ENCODE measurements around the gene FGG.
"Not testable (repeated sequence)": the region's sequence is repeated elsewhere in the genome, so short reads cannot be mapped to it uniquely, and the experiment has no call there.

FGG gene

DNA sequence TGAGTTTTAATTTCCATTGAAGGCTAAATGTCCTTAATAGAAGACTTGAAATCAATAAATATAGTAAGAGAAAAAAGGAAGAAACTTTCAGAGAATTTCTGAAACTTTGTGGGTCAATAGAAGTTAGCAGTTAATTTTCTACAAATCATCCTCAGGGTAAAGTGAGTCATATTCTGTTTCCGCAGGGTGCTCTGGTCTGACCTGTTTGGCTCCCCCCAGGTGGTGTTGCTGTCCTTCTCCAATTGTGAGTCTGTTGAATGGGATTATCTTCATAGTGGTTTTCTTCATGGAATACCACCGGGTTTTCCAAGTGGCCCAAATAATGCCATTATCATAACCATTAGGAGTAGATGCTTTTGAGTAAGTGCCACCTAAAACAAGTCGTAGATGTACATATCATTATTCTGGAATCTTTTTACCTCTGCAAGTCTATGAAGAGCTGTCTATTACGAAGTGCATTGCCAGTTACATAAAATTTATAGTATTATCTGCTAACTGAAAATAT is 7.7 kb downstream of the FGG start:
- in situ Hi-C loops (cut with MboI; ENCODE audit: low sequenced_read_pairs): no loop called here
- no peak for DNase-seq (ENCODE audit: low spot score in 2 of 2)
- no peaks in the 10 kb centered on the region for H3K36me3 ChIP-seq (replicated peaks)
- no peaks in the 10 kb centered on the region; the same call in 1 of the 2 replicates for H3K27me3 ChIP-seq (ENCODE audit: low read depth)
- H3K9me3 ChIP-seq: no peaks in the 10 kb centered on the region
- no peaks in the 10 kb centered on the region for H3K4me1 ChIP-seq
- no peak overlapping the region for H3K4me3 ChIP-seq

DNA sequence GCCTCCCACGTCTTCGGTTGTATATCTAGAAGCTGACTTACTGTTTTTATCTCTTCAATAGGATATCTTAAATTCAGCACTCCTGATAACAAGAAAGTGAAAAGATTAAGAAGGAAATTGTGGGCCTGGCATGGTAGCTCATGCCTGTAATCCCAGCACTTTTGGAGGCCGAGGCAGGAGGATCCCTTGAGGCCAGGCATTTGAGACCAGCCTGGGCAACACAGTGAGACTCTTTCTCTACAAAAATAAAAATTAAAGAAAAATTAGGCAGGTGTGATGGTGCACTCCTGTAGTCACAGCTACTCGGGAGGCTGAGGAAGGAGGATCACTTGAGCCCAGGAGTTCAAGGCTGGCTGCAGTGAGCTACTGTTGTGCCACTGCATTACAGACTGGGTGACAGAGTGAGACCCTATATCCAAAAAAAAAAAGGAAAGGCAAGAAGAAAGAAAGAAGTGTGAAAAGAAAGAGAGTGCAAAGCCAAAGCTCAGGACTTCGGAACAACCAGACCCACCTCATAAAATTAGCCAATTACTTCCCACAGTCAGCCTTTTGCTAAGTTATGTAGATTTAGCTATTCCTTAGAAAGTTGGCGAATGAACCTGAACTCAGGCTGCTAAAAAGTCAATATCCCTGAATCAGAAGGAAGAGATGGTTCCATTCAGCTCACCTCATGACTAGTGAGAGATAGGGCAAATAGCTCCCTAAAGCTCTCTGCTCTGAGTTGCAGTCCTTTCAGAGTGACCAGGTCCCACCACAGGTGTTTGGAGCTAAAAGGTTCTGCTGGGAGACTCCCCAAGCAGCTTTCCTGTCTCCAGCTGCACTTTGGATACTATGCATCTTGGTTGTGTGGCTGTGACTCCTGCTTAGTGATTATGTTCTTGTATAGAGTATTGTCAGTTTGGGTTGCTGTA is 9.2 kb downstream of the FGG start:
- H3K36me3 ChIP-seq (replicated peaks): no peaks in the 10 kb centered on the region
- DNase-seq (ENCODE audit: low spot score in 2 of 2): no peak
- no peaks in the 10 kb centered on the region for H3K4me1 ChIP-seq
- H3K9me3 ChIP-seq: no peaks in the 10 kb centered on the region
- H3K4me3 ChIP-seq: no peak overlapping the region
- in situ Hi-C loops (cut with MboI; ENCODE audit: low sequenced_read_pairs): no loop called here
- H3K27me3 ChIP-seq (ENCODE audit: low read depth): no peaks in the 10 kb centered on the region; the same call in 1 of the 2 replicates

DNA sequence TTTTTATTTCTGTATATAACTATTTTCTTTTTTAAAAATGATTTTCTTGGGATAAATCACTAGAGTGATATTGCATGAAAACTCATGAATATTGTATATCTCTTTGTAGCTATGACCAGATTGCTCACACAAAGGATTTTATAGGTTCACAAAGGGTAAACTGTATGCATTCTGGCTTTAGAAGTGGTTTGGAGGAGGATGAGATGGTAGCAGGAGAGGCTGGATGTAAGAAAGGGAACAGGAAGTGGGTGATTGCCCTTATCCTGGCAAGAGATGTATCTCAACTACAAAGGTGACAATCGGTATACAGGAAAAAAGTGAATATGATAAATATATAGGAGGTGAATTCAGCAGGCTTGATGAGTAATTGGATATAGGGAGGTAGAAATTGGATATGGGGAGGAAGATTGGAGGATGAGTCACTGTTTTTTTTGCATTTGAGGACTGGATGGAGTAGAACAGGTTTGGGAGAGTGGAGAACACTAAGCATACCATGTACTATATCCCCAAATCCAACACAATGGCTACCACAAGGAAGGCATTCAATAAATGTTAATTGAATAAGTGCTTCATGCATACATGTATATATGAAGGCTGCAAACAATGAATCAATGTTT is 9.9 kb downstream of the FGG start:
- in situ Hi-C loops (cut with MboI; ENCODE audit: low sequenced_read_pairs): no loop called here
- no peak for DNase-seq (ENCODE audit: low spot score in 2 of 2)
- Histone ChIP-seq H3K36me3 (replicated peaks) (no peaks in the 10 kb centered on the region), H3K27me3 (ENCODE audit: low read depth) (no peaks in the 10 kb centered on the region; the same call in 1 of the 2 replicates), H3K4me3 (no peak overlapping the region), H3K4me1 (no peaks in the 10 kb centered on the region), H3K9me3 (no peaks in the 10 kb centered on the region)

DNA sequence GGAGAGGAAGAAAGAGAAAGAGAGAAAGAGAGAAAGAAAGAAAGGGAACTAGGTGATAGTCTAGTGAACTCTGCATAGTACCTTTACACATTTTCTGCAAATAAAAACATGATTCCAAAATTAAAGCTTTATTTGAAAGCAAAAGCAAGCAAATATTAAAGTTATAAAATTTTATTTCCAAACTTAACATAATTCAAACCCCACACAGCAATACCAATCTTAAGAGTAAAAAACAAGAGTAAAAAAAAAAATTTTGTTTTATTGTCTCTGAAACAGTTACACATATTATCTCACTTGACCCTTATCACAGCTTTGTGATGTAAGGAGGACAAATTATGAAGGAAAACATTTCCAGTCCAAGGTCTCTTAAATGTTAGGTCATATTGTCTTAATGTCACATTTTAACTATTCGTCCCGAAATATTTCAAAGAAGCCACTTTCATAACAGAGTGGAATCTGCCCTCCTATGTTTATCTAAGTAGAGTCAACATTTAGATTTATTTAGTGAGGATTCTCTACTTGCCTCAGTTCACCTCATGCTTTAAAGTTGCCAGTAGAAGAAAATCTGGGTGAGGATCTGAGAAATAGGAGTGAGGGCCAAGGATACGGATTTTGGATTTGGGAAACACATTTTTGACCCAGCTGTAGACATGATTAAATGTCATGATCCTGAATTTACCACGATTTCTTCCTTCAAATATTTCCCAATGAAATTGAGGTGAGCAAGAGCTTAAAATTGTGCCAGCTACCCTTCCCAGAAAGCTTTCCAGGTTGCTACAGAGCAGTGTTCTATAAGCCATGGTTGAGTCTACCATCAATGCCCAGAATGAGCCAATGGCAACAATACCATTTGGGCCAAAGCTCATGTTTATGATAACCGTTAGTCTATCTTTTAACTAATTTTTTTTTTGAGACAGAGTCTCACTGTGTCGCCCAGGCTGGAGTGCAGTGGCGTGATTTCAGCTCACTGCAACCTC is 14.4 kb downstream of the FGG start:
- H3K9me3 ChIP-seq: no peaks in the 10 kb centered on the region
- H3K4me1 ChIP-seq: no peaks in the 10 kb centered on the region
- DNase-seq (ENCODE audit: low spot score in 2 of 2): no peak
- no peaks in the 10 kb centered on the region for H3K36me3 ChIP-seq (replicated peaks)
- H3K4me3 ChIP-seq: no peak overlapping the region
- no peaks in the 10 kb centered on the region; the same call in 1 of the 2 replicates for H3K27me3 ChIP-seq (ENCODE audit: low read depth)
- in situ Hi-C loops (cut with MboI; ENCODE audit: low sequenced_read_pairs): no loop called here

DNA sequence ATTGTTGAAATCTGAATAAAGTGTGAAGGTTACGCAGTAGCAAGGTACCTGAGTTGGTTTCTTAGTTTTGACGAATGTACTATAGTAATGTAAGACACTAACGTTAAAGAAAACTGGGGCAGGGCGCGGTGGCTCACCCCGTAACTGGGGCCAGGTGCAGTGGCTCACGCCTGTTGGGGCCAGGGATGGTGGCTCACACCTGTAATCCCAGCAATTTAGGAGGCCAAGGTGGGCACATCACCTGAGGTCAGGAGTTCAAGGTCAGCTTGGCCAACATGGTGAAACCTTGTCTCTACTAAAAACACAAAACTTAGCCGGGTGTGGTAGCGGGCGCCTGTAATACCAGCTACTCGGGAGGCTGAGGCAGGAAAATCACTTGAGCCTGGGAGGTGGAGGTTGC is 15.2 kb downstream of the FGG start:
- H3K27me3 ChIP-seq (ENCODE audit: low read depth); H3K4me1 ChIP-seq; H3K4me3 ChIP-seq; DNase-seq (ENCODE audit: low spot score in 2 of 2); H3K9me3 ChIP-seq; H3K36me3 ChIP-seq (replicated peaks); in situ Hi-C loops (cut with MboI; ENCODE audit: low sequenced_read_pairs): not testable (repeated sequence)

DNA sequence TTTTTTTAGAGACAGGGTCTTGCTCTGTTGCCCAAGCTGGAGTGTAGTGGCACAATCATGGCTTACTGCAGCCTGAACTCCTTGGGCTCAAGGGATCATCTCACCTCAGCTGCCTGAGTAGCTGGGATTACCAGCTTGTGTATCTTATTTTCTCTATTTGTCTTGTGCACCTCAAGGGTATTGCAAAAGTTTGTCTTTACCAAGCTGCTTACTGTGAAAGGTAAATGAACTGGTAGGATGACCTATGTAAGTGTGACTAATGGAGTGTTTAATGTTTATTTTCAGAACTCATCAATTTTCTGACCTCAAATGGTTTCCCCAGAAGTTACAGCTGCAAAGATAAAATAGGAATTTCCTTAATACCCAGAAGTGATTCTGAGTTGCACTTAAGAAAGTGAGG is 16.6 kb downstream of the FGG start:
- in situ Hi-C loops (cut with MboI; ENCODE audit: low sequenced_read_pairs): no loop called here
- no peaks in the 10 kb centered on the region for H3K9me3 ChIP-seq
- H3K4me1 ChIP-seq: no peaks in the 10 kb centered on the region
- no peaks in the 10 kb centered on the region for H3K36me3 ChIP-seq (replicated peaks)
- no peak overlapping the region for H3K4me3 ChIP-seq
- no peak for DNase-seq (ENCODE audit: low spot score in 2 of 2)
- H3K27me3 ChIP-seq (ENCODE audit: low read depth): no peaks in the 10 kb centered on the region; the same call in 1 of the 2 replicates

DNA sequence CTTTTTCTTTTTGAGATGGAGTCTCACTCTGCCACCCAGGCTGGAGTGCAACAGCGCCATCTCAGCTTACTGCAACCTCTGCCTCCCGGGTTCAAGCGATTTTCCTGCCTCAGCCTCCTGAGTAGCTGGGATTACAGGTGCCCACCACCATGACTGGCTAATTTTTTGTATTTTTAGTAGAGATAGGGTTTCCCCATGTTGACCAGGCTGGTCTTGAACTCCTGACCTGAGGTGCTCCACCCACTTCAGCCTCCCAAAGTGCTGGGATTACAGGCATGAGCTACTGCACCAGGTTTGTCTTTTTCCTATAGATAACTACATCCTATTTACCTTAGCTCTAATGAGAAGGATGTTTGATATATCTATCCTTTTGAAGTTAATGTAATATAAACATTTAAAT is 18.1 kb downstream of the FGG start:
- in situ Hi-C loops (cut with MboI; ENCODE audit: low sequenced_read_pairs); H3K4me1 ChIP-seq; H3K9me3 ChIP-seq; H3K27me3 ChIP-seq (ENCODE audit: low read depth); H3K4me3 ChIP-seq; DNase-seq (ENCODE audit: low spot score in 2 of 2); H3K36me3 ChIP-seq (replicated peaks): not testable (repeated sequence)

DNA sequence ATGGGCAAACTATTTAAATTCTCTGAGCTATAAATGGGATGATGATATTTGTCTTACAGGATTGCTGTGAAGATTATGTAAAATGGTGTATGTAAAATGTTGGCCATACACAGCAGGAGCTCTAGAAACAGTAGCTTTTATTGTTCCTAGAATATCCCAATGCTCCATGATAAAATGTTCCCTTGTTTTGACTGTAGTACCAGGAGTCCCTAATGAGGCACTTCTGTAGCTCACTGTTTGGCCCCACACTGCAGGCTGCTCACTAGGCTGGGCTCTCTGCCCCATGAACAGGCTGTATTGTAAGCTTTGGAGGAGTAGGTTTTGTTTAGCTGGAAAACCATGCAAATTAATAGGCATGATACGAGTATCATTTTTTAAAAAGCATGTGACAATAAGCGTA is 18.6 kb downstream of the FGG start:
- H3K4me1 ChIP-seq: no peaks in the 10 kb centered on the region
- no peaks in the 10 kb centered on the region; the same call in 1 of the 2 replicates for H3K27me3 ChIP-seq (ENCODE audit: low read depth)
- no peaks in the 10 kb centered on the region for H3K36me3 ChIP-seq (replicated peaks)
- no peaks in the 10 kb centered on the region for H3K9me3 ChIP-seq
- DNase-seq (ENCODE audit: low spot score in 2 of 2): no peak
- H3K4me3 ChIP-seq: no peak overlapping the region
- in situ Hi-C loops (cut with MboI; ENCODE audit: low sequenced_read_pairs): no loop called here

DNA sequence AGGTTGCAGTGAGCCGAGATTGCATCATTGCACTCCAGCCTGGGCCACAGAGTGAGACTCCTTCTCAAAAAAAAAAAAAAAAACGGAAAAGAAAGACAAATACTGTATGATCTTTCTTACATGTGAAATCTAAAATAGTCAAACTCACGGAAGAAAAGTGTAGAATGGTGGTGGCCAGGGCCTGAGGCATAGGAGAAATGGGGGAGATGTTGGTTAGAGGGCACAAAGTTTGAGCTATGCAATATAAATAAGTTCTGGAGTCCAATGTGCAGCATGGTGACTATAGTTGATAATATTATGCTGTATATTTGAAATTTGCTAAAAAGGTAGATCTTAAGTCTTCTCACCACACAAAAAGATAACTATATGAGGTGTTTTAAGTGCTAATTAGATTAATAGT is 20.6 kb downstream of the FGG start:
- H3K9me3 ChIP-seq: no peaks in the 10 kb centered on the region
- H3K4me1 ChIP-seq: no peaks in the 10 kb centered on the region
- H3K36me3 ChIP-seq (replicated peaks): no peaks in the 10 kb centered on the region
- H3K4me3 ChIP-seq: no peak overlapping the region
- no peak for DNase-seq (ENCODE audit: low spot score in 2 of 2)
- H3K27me3 ChIP-seq (ENCODE audit: low read depth): no peaks in the 10 kb centered on the region; the same call in 1 of the 2 replicates
- in situ Hi-C loops (cut with MboI; ENCODE audit: low sequenced_read_pairs): no loop called here

DNA sequence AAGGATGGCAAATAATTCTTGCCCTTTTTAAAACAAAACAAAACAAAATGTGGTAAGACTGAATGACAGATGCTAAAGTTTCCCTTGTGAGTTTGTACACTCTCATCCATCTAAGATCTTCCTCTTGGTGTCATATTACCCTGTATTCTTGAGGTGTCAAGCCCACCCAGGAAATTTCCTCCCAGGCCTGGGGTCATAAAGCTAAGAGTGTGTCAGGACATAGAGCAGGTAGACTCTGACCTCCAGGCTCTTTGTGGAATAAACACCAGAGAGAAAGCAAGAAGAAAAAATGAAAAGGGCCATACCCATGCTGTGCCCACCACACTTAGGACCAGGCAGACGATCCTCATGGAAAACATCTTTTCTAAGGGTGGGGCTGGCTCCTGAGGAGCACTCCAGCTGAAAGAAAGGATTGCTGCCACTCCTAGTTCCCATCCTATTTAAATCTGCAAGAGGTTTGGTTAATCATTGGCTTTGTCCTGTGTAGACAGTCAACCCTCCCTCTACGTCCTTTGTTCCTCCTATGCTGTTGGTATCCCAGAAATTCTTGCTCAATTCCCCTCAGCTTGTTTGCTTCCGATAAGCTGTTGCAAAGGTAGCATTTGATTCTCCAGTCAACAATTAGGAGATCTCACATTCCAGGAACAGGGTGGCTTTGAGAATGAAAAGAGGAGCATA is 22.0 kb downstream of the FGG start, which contains the start of gene FGA:
FGA (minus strand) TSS at position 414 of the 678 bp plus-strand sequence; CDS start at position 359, 55 bp downstream.
- Histone ChIP-seq H3K36me3 (replicated peaks) (no peaks in the 10 kb centered on the region), H3K4me1 (no peaks in the 10 kb centered on the region), H3K9me3 (no peaks in the 10 kb centered on the region), H3K27me3 (ENCODE audit: low read depth) (no peaks in the 10 kb centered on the region; the same call in 1 of the 2 replicates), H3K4me3 (no peak within 1 kb of the TSS)
- no peak for DNase-seq (ENCODE audit: low spot score in 2 of 2)
- in situ Hi-C loops (cut with MboI; ENCODE audit: low sequenced_read_pairs): no loop called here

DNA sequence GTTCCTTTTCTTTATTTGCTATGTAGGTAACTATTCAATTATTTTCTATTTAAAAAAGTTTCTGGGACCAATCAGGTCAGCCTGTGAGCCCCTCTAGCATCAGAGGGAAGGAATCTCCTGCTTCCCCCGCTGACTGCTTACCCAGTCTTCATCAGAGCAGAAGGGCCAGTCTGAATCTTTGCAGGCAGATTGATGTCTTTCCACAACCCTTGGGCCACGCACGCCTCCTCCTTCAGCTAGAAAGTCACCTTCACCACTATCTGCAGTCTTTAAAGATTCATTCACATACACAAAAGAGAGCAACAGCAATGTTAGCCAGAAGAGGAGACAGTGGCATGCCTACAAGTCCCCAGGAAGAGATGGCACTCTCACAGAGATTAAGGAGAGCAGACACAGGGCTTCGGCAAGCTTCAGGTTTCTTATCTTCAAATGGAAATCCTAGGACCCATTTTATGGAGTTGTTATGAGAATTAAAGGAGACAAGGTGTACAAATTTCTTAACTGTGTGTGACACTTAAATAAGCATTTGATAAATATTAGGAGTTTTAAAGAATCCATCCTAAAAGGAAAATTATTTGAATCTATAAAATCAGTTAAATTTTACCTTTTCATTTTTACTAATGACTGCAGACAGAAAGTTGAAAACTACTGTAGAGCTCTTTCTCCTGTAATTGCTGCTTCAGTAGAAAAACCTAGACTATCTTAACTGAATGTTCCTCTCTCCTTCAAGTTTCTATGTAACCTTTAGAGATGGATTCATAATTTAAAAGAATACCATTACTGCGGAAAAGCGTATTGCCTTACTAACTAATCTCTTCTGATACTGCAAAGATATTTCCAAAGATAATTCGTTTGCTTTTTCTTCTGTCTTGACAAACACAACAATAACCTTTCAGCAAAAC is 22.9 kb downstream of the FGG start:
- Histone ChIP-seq H3K27me3 (ENCODE audit: low read depth) (no peaks in the 10 kb centered on the region; the same call in 1 of the 2 replicates), H3K9me3 (no peaks in the 10 kb centered on the region), H3K4me1 (no peaks in the 10 kb centered on the region), H3K36me3 (replicated peaks) (no peaks in the 10 kb centered on the region), H3K4me3 (no peak overlapping the region)
- in situ Hi-C loops (cut with MboI; ENCODE audit: low sequenced_read_pairs): no loop called here
- DNase-seq (ENCODE audit: low spot score in 2 of 2): no peak

DNA sequence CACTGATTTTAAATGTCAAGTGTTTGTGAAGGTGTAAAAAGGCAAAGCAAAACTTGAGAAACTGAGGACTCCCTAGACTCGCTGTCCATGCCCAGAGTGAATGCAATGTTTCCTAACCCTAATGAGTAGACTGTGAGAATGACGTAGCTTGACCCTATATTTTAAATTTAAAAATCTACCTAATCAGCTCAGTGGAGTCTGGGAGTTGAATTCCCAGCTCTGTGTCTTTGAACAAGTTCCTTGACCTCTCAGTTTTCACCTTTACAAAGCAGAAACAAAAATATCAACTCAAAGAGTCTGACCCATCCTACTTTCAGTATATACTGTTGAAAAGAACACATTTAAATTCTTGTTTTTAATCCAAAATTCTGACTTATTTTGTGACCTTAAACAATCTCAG is 24.3 kb downstream of the FGG start:
- in situ Hi-C loops (cut with MboI; ENCODE audit: low sequenced_read_pairs): no loop called here
- no peaks in the 10 kb centered on the region for H3K4me1 ChIP-seq
- H3K9me3 ChIP-seq: no peaks in the 10 kb centered on the region
- peaks cover 2% of the 10 kb centered on the region; the same call in 1 of the 2 replicates for H3K27me3 ChIP-seq (ENCODE audit: low read depth)
- H3K36me3 ChIP-seq (replicated peaks): no peaks in the 10 kb centered on the region
- DNase-seq (ENCODE audit: low spot score in 2 of 2): no peak
- H3K4me3 ChIP-seq: no peak overlapping the region
